ENCODE results near the gene CRB2.
A peak's percentile ranks its signal among the peaks of the same experiment; 100 is the strongest.

CRB2 gene

DNA sequence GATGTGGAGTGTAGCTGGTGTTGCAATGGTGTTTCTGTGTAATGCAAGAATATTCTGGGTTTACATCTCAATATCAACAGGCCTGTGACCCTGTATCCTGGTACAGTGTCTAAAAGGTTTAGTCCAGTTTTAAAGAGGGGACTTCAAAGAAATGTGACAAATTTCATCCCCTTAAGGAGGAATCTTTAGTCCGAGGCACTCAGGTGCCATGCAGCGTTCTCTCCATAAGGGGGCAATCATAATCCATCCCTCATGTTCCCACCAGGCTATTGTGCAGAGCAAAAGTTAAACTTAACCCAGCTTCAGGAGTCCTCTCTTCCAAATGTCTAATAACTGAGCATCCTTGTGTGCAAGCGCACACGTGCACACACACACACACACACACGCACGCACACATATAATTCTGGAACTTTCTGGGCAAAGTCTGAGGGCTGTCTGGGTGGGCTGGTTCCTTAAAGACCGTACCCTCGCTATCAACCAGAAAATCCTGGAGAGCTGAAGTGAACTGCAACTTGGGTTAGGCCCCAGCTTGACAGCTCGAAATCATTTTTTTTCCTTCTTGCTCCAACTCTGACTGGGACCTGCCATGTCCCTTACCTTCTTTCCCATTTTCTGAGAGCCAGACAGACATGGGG lies 46.0 kb downstream of the CRB2 start:
- TF ChIP-seq GATA3 (IDR thresholded peaks at IDR 0.05; ENCODE audit: low read depth, low read length) (no peak), GATA2 (IDR thresholded peaks at IDR 0.05; ENCODE audit: low read depth, low read length) (no peak)

DNA sequence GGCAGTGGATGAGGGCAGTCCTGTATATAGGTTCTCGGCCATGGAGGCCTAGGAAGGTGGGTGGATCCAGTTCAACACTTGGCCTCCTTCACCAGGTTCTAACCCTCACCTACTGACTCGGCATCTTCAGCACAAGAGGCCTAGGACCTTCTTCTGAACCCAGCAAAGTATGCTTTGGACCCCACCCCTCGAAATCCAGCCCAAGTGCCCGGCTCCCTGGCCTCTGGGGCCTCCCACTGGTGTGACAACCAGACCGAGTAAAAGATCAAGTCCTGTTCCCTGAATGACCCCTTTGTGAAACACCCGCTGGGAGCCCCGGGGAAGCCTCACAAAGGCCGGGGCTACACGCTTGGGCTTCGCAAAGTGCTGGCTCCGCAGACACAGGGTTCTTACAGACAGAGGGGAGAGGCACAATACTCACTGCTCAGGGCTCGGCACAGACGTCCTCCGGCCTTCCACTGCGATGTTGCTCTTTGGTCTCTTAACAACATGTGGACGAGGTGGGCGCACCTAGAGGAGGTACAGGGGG lies 47.0 kb downstream of the CRB2 start:
- TF ChIP-seq GATA2 (IDR thresholded peaks at IDR 0.05; ENCODE audit: low read depth, low read length) (no peak), GATA3 (IDR thresholded peaks at IDR 0.05; ENCODE audit: low read depth, low read length) (no peak)

DNA sequence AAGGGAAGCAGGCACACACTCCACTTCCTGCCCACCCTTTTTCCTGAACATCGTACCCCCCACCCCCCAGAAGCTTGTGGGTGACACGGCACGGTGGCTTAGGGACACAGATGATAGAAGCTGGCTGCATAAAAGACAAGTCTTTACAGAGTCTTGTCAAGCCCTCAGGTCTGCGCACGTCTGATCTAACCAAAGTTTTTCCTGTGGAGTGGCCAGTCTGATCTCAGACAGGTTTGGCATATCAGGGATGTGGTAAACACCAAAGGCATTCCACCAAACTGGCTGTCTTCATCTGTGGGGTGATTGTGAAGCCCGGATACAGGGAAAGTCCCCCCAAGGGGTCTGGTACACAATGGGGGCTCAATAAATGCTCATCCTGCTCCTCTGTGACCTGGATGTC lies 50.0 kb downstream of the CRB2 start:
- TF ChIP-seq GATA3 (IDR thresholded peaks at IDR 0.05; ENCODE audit: low read depth, low read length) (no peak), GATA2 (IDR thresholded peaks at IDR 0.05; ENCODE audit: low read depth, low read length) (no peak)

DNA sequence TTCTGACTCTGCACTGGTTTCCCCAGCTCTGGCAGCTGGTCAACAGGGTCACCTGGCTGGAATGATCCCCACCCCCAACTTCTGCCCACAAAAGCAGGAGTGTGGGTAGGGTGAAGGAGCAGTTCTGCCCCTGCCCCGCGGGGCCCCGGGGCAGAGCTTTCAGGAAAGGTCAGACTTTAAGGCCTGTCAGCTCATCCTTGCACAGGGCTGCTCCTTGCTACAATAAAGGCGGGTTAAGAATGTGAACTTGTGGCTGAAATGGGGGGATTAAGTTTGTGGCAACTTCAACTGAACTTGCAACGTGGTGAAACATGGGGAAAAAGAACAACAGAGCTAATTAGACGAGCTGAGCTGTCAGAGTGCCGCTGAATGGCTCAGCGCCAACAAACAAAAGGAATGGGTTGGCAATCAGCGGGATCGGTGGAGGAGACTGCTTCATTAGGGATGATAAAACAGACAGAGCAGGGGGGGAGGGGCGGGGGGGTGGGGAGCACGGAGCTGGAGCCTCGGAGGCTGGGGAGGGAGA lies 50.8 kb downstream of the CRB2 start:
- TF ChIP-seq GATA2 (IDR thresholded peaks at IDR 0.05; ENCODE audit: low read depth, low read length) (0 out of 2 replicates have a peak, but pooled peaks have one; percentile 18), GATA3 (IDR thresholded peaks at IDR 0.05; ENCODE audit: low read depth, low read length) (no peak)

DNA sequence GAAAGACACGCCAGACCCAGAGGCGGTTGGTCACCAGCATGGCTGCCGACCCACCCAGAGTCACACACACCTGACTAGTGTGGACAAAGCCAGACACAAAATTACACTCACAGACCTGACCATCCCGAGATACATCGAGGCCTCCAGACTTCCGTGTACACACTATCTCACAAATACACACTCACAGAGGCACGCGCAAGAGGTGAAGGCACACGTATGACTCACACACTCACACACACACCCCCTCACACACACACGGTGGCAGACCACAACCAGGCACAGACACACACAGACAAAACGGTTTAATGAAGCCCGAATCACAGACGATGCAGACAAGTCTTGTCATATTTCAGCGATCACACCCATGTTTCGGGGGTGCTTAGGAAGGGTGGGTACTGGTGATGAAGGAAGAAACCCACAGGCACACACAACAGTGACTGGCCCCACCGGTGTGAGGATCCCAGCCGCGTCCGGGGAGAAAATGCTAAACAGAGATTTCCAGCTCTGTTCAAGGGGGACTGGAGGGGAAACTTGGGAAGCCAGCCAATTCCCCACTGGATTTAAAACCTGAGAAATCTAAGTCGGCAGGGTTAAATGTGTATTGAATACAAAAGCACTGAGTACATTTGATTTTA lies 51.3 kb downstream of the CRB2 start:
- TF ChIP-seq GATA3 (IDR thresholded peaks at IDR 0.05; ENCODE audit: low read depth, low read length) (no peak), GATA2 (IDR thresholded peaks at IDR 0.05; ENCODE audit: low read depth, low read length) (no peak)

DNA sequence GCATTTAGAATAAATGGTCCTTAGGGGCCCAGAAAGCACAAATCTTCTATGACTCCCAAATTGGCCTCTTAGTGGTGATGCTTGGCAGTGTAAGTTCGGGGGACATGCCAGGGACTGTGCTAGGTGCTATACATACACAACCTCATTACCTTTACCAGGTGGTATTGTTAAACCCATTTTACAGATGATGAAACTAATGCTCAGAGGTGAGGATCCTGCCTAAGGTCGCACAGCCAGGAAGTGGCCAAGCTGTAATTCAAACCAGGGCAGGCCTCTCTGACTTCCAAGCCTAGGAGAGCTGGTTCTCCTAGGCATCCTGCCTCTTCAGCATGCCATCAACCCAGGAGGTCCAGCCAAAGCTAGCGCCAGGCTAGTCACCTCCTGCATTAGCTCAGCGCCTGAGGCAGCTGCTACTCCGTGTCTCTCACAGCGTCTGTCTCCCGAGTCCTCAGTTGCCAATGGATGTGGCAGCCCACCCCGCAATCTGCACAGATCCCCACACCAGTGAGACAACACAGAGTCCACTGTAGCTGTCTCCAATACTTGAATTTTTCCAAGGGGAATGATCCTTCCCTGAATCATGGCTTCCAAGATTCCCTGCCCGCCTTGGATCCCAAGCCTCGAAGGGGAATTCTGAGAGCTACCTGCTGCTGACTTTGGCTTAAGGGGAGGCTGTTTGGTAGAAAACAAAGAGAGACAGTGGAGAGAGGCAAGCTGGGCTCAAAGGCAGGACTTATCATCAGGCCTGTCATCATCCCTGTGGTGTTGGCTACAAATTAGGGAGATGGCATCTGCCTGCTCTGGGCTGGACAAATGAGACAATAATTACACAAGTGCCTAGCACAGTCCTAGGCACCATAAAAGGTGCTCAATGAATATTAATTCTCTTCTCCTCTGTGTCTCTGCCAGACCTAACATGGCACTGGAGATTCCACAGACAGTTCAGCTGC lies 52.6 kb downstream of the CRB2 start:
- TF ChIP-seq GATA2 (IDR thresholded peaks at IDR 0.05; ENCODE audit: low read depth, low read length) (no peak), GATA3 (IDR thresholded peaks at IDR 0.05; ENCODE audit: low read depth, low read length) (no peak)

DNA sequence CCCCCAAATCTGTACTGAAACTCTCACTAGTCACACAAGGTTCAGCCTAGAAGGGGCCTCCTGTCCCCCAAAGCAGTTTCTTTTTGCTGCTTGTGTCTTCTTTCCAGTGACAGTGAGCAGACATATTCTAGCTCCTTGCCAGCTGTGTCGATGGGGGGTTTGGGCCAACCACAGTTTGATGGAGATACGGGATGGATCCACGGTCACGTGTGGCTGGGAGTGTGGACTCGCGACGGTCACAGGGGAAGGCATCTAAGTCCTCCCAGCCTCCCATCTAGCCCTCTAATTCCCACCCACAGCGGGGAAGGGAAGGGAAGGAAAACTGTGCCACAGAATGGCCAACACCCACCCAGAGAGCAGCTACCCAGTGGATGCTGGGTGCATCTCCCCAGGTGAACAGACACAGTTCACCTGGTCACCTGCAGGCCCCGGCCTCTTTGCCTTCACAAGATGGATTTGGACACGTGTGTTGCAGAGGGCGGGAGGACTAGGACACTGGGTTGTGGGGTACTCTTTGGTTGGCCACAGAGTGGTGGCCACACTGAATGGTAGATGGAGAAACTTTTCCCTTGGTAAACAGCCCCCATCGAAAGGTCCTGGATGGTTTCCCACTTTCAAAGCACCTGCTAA lies 54.4 kb downstream of the CRB2 start:
- TF ChIP-seq GATA2 (IDR thresholded peaks at IDR 0.05; ENCODE audit: low read depth, low read length), result no peak
- no peak for TF ChIP-seq GATA3 (IDR thresholded peaks at IDR 0.05; ENCODE audit: low read depth, low read length)

DNA sequence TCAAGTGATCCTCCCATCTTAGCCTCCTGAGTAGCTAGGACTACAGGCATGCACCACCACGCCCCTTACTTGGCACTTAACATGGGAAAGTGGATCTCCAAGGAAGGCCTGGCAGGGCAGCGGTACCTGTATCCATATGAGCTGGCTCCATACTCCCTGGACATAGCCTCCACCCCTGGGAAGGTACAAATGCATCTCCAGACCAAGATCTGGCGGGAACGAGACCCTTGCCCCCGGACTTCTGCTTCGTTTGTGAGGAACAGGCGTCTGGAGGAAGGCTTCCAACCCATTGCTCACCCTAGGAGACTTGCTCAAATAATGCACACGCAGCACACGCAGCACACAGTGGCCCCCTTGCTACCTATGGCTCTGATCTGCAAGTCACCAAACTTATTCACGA lies 55.2 kb downstream of the CRB2 start:
- TF ChIP-seq GATA2 (IDR thresholded peaks at IDR 0.05; ENCODE audit: low read depth, low read length) (no peak), GATA3 (IDR thresholded peaks at IDR 0.05; ENCODE audit: low read depth, low read length) (no peak)

DNA sequence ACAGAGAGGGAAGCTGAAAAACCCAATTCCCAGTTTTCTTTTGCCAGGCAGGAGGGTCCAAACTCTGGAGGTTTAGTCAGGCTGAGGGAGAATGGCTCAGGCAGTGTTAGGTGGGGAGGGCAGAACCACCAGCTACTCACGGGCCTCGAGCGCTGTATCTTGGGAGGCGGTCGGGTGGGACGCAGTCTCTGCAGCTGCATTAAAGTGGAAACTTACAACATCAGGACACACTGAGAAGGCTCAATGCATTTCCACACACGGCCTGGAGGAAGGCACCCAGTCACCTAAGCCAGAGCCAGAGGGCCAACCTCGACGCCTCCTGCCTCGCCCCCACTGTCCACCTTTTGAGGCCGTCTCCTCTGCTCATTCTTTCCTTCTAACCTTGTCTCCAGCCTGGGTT lies 55.6 kb downstream of the CRB2 start:
- TF ChIP-seq GATA3 (IDR thresholded peaks at IDR 0.05; ENCODE audit: low read depth, low read length), result no peak
- TF ChIP-seq GATA2 (IDR thresholded peaks at IDR 0.05; ENCODE audit: low read depth, low read length), result no peak

DNA sequence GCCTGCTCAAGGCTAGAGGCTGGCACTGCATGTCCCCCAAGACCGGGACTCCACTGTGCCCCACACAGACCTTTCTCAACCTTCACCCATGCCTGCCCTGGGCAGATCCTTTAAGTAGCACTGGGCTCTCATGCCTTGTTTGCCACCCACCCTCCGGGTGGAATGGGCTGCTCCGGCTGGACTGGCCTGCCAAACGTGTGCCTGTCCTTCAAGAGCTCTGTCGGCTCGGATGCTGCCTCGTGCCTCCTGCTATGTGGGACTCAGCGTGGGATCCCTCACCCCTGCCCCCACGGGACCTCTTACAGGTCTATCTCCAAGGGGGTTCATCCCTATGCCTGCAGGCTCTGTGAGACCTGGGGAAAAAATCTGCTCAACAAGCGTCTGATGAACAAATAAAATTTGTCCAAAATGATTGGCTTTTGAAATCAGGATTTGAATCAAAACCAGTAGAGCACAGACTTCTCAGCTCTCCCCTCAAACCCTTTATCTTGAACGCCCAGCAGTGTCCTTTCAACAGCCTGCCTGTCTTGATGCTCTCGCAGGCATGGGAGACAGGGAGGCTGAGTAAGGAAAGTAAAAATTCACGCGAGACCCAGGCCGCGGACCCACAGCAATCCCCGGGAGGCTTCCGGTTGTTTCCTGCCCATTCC lies 56.3 kb downstream of the CRB2 start:
- TF ChIP-seq GATA2 (IDR thresholded peaks at IDR 0.05; ENCODE audit: low read depth, low read length), result no peak
- no peak for TF ChIP-seq GATA3 (IDR thresholded peaks at IDR 0.05; ENCODE audit: low read depth, low read length)

DNA sequence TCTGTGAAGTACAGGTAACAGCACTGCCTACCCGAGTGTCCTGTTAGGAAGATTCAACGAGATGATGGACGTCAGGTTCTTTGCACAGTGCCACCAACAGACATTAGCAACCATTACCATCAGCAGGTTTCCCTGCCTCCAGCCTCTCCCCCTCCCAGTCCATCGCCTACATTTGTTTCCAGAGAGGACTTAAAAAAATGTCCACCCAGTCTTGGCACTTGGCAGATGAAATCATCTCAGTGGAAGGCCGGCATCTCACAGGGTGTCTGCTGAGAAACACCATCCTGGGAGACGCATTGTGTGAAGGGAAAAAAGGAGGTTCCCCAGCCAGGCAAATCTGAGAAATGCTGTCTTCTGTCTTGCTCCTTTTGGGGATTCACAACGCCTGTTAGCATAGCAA lies 58.2 kb downstream of the CRB2 start:
- no peak for TF ChIP-seq GATA3 (IDR thresholded peaks at IDR 0.05; ENCODE audit: low read depth, low read length)
- no peak for TF ChIP-seq GATA2 (IDR thresholded peaks at IDR 0.05; ENCODE audit: low read depth, low read length)

DNA sequence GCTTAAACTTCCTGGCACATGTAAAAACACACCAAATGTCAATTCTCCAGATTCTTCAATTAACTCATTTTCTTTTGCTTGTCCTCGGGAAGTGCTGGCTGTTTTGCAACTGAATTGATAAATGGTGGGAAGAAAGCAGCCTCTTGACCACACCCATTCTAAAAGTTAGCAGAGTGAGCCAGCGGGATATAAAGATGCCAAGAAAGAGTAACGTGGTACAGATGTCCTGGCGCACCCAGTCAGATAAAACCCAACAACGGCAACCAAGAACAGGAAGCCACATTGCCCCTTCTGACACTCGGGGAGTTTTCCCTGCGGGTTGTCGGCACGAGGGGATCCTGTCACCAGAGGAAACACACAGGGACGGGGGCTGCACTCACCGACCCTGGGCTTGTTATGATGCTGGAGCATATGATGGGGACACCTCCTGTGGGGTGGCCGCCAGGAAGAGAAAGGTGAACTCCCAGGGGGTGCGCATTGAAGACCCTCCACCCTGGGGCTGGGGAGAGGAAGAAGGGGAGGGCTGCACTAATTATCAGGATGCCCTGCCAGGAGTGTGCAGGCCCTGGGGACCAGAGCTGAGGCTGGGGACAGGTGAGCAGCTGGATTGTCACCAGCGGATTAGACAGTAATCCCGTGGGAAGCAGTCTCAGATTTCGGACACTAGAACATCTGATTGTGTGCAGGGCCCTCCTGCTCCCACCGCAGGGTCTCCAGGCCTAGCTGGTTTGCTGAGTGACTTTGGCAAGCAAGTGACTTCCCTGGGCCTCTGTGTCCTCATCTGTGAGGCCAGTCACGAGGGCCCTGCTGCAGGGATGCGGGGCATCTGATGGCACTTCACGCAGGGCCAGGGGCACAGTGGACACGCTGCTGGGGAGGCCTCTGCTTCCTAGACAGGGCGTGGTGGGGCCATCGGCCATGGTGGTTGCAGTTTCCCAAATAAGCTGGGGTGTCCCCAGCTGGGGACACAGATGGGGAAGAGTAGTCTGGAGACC lies 59.2 kb downstream of the CRB2 start:
- no peak for TF ChIP-seq GATA3 (IDR thresholded peaks at IDR 0.05; ENCODE audit: low read depth, low read length)
- TF ChIP-seq GATA2 (IDR thresholded peaks at IDR 0.05; ENCODE audit: low read depth, low read length), result no peak
